HT1080 (cell line): ENCODE results near the gene DCHS2. TPM values are rescaled to one million over a fixed set of nuclear protein-coding genes. Genes with fewer than 3 reads are reported as not detected.

Experiments used
- DNase-seq: peaks from one replicate; pipeline ENCODE4 v3.0.0-alpha.2; 2015; ENCODE audit warnings: low read depth
- total RNA-seq: library from RNA; depleted of rRNA; stranded (reverse); fragments of >200 nt; shearing (Covaris generic); gene quantifications from 2 replicates; pipeline ENCODE4 v1.2.3, GENCODE V29; 2014

Gene DCHS2
- total RNA-seq, 1 experiment from 2014 or later: not detected

DNA sequence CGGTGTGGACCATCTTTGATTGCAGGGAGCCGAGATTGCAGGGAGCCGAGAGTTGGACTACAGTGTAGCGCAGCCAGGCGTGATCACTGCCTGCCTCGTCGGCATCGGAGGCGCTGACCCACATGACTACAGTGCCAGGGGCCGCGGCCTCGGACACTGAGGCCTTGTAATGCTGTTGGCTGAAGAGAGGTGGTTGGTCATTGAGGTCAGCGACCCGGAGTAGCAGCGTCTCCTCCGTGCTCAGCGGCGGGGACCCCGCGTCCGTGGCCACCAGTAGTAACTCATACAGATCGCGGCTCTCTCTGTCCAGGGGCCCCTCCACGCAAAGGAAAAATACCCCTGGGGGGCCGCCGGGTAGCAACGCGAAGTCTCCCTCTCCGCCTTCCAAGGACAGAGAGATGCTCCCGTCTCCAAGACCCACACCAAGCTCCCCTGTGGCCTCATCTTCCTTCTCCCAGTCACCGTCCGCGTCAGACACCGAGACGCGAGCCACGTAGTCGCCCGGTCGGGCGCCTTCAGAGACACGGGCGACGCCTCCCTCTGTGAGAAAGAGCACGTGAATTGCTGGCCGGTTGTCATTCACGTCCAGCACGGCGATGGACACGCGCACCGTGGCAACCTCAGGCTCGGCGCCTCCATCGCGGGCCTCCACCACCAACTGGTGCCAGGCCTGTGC lies 1.9 kb downstream of the DCHS2 start:
- DNase-seq: no peak

DNA sequence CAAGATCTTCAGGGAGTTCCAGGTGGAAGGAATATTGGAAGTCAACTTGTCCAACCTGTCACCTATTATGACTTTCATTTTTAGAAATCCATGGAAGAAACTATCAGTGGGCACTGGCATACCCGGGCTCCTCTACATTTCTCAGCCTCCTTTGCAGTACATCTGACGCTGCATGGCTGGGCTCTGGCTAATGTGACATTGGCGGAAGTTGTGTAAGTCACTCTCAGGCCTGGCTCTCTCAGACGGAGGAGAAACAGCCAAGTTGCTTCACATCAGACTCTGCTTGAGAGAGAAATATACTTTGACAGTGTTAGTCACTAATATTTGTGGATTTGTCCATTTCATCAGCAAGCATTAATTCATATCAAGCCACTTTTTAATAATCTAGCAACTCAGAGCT lies 4.5 kb downstream of the DCHS2 start:
- DNase-seq: no peak

DNA sequence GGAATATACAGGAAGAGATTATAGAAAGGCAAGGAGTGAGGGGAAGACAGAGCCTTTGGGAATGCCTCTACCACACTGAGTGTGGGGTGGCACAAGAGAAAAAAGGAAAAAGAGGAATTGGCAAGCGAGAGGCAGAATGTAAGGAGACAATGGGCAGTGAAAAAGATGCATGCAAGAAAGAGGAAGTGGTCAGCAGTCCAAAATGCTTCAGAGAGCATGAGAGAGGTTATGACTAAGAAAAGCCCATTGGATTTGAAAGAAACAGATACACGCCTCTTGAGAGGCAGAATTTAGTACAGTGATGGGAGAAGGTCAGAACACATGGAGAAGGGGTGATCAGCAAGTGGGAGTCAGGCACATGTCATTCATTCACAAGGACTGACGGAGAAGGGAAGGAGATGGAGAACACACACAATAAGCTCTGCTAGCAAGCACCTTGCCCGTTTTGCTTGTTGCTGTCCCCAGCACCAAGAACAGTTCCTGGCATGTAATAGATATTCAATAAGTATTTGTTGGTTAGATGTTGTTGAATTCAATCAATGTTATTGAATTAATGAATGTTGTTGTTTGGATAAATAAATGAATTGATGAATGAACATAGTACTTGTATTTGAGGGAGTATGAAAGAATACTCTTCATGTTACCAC lies 6.3 kb downstream of the DCHS2 start:
- DNase-seq: peak; percentile 50

DNA sequence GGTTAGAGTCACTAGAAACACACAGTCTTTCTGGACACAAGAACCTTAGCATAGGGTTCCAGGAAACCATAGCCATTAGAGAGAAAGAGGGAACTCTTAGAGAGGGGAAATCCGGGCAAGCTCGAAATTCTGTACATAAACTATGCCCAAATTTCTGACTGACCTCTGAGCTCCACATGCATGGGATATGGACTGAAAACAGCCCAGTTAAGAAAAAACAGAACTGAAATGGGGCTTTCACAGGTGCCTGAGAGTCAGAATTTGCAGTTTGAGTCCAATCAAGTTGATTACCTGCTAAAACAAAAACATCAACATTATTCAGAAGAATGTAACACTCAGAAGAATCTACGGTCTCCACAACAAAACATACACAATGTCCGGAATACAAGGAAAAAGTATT lies 13.1 kb downstream of the DCHS2 start:
- no peak for DNase-seq

DNA sequence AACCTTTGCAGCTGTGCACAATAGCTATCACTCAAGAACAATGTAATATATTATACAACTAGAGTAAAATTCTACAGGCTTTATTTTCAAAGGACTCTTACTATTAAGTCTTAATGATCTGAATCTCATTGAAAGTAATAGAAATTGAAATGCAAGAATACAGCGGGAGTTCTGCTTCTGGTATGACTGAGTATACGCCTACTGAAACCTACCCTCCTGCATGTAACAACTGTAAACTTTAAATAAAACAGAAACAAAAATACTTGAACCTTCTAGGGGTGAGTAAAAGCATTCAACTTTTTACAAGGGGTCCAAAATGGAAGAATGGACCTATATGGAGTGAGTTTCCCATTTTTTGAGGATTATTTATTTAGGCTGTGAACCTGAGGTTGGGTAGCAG lies 13.5 kb downstream of the DCHS2 start:
- DNase-seq: no peak

DNA sequence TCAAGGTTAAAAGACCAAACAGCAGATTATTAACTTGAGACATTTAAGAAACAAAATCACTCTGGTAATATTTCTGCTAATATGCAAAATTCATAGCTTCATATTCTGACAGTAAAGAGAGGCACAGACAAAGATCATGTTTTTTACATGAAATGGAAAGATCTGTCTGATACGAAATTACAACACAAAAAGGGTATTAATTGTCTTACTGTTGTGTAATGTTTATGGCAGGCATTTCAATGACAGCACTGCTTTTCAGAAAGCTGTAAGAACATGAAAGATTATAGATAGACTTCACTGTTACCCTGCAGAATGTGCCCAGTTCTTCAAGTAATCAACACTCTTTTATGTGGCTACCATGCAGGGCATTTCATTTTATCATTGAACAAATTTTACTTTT lies 15.4 kb downstream of the DCHS2 start:
- no peak for DNase-seq

DNA sequence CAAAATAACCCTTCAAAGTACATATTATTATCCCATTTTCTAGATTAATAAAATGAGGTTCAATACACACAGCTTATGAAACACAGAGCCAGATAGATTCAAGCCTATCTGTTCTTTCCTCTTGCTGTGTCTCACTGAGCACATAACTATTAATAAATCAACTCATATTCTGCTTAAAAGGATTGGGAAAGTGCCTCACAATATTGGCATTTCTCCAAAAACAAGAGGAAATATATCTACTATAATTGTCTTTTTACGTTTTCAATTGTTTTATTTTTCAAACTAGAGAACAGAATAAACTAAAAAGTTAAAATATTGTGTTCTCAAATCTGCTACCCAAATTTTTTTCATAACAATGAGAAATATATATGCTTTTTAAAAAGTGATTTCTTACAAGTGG lies 15.8 kb downstream of the DCHS2 start:
- no peak for DNase-seq

DNA sequence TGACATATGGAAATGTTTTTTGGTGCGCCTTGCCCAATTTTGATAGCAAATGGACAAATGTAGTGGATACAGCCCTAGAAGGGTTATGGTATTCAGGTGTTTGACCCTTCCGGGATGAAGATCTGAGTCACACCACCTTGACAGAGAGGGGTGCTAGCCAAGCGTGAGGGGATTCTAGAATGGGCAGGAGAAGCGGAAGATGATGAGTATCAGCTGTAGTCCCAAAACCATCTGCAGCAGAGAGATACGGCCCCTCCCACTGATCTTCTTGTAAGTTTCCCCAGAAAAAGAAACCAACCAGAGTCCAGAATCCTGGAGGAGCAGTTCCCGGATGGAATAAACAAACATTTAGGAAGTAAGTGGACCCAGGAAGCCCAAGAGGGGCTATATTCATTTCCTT lies 18.1 kb downstream of the DCHS2 start:
- no peak for DNase-seq

DNA sequence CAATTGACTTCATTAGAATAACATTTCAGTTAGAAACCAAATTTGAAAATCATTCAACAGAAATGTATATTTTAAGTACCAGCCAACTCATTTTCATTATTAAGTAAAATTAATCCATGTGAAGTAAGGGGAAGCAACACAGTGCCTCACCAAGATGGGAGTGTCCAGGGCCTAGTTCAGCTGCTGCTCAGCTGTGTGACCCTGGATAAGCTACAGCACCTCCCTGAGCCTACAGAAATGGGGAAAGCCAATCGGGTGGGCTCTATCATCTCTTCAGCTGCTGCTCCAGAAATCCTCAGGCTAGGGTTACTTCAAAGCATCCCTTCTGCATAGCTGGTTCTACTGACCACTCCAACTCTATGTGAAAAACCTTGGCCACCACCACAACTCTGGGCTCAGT lies 18.7 kb downstream of the DCHS2 start:
- DNase-seq: no peak

DNA sequence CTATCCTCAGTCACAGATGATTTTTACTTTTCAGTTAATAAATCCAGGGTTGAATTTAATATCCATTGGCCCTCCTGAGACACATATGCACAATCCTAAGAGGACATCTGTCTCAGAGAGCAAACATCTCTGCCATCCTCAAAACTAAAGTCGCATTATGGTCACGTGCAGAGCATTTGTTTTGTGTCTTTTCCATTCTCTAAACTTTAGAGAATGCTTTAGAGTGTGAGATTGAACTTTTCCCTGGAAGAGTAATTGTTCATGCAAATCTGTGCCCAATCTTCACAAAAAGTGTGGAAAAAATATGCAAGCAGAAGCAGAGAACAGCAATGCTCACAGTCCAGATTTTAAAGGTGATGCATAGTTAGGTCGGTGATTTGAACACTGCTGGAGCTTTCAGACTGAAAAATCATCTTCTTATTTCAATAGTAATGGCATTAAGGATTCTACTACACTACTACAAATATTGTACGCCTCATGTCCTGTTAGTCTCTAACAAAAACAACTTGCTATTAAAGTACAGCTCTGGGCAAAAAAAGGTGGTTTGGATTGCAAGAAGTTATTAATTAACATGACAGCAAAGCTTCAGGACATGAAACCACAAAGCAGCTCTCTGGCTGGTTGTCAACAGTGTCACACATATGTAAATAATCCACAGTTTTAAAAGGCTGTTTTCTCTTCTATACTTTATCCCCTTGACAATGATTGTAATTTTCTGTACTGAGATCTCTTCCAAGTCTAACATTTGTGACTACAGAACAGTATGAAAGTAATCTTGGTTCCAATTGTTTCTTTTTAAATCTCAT lies 19.9 kb downstream of the DCHS2 start:
- DNase-seq: no peak

DNA sequence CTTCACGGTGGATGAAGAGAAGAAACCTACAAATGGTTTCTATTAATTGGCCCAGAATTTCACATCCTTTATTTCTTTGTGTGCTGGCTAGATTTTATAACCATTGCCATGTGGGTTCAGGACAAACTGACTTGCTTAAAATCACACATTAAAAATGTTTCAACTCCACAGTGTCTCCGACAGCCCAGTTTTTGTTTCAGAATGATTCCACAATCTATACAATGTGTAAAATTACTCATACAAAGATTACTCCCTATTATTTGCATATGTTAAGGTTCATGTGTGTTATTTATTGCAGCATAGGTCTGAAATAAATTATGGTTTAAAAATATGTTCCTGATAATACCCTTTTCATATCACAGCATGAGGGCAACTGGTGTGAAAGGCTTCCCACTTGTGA lies 20.6 kb downstream of the DCHS2 start:
- DNase-seq: no peak

DNA sequence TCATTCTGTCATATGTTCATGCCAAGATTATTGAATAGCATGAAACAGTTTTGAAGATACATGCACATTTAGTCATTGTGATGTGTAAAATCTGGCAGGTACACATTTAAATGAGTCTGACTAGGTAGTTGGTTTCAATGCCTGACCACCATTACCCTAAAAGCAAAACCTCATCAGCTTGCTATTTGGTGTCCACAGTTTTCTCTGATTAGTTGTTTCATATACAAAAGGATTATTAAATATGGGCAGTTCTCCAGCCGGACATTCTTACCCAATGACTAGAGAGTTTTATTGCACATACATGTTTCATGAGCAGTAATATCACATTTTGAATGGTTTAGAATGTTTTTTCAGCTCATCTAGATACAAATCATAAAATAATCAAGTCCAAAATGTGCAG lies 23.7 kb downstream of the DCHS2 start:
- DNase-seq: peak; percentile 58

DNA sequence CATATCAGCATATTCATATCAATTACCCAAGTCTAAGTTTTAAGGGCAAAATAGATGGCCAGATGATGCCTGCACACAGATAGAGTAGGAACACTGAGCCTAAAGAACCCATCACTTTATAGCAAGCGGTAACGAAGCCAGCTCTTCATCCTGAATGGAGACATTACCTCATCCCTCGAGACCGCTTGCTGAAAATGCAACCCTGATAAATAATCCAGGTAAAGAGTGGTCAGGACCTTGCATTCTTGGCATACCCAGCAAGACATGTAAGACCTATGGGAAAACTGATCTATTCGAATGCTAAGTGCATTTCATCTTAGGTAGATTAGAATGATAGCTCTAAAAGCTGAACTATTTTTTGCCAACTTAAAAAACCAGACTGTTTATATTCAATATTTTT lies 25.3 kb downstream of the DCHS2 start:
- no peak for DNase-seq

DNA sequence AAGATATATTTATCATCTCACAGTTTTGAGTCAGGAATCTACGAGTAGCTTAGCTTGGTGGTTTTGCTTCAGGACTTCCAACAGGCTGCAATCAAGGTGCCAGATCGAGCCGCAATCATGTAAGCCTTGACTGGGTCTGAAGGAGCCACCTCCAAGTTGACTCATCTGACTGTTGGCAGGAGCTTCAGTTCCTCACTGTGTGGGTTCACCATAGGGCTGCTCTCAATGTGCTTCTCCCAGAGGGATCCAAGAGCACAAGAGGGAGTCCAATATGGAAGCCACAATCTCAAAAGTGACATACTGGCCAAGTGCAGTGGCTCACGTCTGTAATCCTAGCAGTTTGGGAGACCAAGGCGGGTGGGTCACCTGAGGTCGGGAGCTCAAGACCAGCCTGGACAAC lies 26.5 kb downstream of the DCHS2 start:
- DNase-seq: peak; percentile 73

DNA sequence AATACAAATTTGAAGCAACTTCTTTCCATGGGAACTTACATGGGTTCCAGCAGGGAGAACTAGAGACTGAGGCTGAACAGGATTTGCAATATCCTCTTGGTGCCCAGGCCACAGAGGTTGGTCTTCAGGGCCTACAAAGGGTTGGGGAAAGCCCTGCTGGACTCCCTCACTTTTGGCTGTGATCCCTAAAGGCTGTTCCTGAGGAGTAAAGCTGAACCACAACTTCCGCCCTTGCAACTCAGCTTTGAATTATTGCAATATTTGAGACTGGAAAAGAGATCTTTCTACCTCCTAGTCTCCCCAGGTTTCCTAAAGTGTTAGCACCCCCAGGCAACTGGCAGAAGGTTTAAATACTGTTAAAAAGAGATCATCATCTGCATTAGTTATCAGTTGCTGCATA lies 26.9 kb downstream of the DCHS2 start:
- peak; percentile 55 for DNase-seq

DNA sequence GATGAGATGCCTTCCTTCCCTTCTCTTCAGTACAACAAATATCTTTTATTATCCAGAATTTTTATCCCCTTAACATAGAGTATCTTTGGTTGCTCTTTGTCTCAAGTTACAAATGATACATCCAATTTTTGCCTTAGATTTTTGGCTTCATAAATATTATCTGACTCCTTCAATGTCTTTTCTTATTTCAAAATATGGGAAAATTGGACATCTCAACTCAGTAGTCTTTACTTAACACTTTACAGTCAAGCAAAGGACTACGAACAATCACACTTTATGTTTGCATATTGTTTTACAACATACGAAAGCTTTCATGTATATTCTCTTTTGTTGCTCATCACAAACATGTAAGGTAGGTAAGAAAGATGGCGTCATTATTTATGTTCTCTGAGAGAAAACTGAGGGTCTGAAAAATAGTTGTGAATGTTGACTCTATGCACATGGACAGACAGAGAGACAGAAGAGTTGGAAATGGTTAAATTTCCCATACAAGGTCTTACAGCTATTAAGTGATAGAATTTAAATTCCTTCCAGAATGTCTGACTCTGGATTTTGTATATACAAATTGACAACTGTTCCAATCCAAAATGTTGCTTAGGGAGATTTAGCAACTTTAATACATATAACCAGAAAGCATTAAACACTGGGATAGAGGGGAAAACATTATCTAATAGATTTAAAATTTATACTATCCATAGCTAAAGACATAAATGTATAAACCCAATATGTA lies 29.4 kb downstream of the DCHS2 start:
- no peak for DNase-seq

DNA sequence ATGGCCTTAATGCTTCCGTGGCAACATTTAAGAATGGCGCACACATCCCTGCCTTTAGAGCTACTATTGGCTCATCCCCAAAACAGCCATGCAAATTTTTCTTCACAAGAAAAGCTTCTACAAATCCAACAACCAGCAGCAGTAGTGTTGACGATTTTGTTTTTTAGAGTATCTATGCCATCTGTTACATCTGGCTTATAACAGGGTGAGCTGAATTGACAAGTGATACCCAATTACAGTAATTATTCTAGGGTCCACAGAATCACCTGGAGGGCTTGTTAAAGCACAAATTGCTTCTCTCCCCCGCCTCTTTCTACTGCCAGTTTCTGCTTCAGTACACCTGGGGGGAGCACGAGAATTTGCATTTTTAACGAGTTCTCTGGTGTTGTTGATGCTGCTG lies 34.1 kb downstream of the DCHS2 start:
- no peak for DNase-seq

DNA sequence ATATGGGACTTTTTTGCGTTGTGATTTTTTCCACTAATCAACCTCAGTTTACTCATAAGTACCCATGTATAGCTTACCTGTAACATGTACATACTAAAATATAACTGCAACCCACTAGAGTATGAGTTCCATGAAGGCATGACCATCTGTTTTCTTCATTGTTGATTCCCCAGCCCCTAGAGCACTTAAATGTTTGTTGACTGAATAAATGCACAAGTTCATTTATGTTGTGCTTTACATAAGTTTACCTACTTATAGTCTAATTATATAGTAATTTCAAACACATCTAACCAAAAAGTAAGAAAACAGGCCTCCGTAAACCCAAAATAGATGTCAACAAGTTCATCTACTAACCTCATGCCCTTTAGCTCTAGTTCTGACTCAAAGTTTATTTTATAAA lies 34.7 kb downstream of the DCHS2 start:
- no peak for DNase-seq

DNA sequence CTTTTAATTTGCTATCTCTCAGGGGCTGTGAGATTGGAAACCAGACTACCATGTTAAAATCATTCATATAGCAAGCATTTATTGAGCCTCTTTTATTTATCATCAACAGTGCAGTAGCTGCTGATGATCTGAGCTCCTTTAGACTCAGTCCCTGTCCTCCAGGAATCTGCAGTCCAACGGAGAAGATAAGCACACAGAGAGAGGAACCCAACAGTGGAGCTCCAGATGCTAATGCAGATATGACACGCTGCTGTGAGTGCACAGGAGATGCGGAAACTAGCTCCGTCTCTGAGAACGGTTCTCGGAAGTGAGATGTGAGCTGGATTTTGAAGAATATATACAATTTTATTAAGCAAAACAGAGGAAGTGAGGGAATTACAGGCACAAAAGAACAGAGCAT lies 35.4 kb downstream of the DCHS2 start:
- DNase-seq: no peak

DNA sequence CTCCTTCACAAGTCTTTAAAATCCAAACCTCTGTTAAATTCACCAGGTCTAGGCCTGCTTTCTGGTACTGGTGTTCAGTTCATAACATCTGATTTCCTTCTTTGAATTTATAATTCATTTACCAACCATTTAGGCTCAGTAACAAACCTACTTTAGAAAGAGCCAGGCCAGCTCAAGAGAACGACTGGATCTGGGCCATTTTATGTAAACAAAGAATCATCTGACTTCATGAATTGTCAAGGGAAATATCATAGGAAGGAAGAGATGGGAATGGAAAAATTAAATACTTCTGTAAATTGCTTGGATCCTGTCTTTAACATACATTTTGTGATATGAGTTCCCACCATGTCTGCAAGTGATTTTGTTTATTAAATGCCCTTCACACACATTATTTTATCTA lies 36.5 kb downstream of the DCHS2 start:
- DNase-seq: no peak

DNA sequence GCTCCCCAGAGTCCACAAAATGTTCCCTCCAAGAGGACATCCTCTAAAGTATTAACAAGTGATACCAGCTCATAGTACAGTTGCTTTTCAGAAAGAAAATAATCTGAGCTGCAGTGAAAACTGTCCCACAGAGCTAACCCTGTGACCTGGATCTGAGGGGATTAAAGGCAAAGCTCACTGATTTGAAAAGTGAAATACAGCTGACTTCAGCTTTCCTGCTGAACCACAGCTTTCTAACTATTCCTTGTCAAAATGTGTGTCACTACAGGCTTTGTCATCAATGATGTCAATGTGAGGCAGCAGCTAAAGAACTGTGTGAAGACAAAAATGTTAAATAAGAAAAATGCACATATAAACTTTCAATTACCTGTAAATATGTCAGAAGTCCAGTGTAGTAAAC lies 36.9 kb downstream of the DCHS2 start:
- DNase-seq: no peak

DNA sequence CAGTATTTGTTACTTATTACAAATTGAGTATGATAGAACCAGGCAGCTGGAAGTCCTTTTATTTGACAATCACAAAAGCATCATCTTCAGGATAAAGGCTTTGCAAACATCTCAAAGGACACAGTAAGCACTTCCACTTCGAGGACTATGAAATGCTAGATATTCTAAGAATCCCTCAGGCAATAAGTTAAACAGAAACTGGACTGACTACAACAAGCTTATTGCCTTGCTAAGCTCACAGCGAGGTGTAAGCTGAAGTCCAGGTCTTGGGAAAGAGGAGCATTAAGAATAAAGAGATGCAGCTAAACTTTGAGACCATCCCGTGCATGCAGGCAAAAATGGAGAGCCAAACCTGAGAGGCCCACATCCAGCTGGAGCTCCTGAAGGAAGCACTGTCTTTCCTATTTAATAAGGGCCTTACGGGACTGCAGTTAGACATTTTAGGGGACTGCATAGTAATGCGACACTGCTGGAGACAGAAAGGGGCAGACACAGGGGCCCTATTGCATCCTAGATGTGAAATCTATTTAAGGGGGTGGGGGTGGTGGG lies 38.7 kb downstream of the DCHS2 start:
- no peak for DNase-seq
